T-cell (primary cell): ENCODE measurements around the gene ALOX5AP. TPM values are rescaled to one million over a fixed set of nuclear protein-coding genes. Genes with fewer than 3 reads are reported as not detected.

Experiments used
- ATAC-seq, 4 experiments: fragments of 200-7000 bp in 3 of 4; fragments of 150-1000 bp in 1 of 4; cut with Tn5 transposase; replicated peaks in 1 of 4; 1 replicate in 3 of 4; 2 replicates in 1 of 4; pipeline ENCODE4 v1.10.0; 2021; ENCODE audit warnings: moderate library complexity in 3 of 4, mild to moderate bottlenecking in 2 of 4, moderate number of reproducible peaks in 1 of 4
- CTCF ChIA-PET, 2 donors: fragments of 300-600 bp; sonication (Branson Sonifier 250); formaldehyde crosslinking; loops; one replicate each; lab custom pipeline; 2022; ENCODE audit warnings: antibody characterized with exemption in 2 of 2; lab: Charles Lee
- POLR2A ChIA-PET, 2 donors: fragments of 300-600 bp; sonication (Branson Sonifier 250); formaldehyde crosslinking; loops; one replicate each; lab custom pipeline; 2022; ENCODE audit warnings: antibody characterized with exemption in 2 of 2; lab: Charles Lee
- DNase-seq, 35 experiments: peaks; one replicate each; pipeline versions ENCODE4 v3.0.0 to v3.0.0-alpha.2; 2013 to 2023
- H3K27ac ChIP-seq: one replicate; pipeline ENCODE4 v1.5.1; 2013; ENCODE audit warnings: low read length
- H3K27me3 ChIP-seq, 2 experiments: replicated peaks in 1 of 2; 1 replicate in 1 of 2; 2 replicates in 1 of 2; pipeline versions ENCODE4 v1.6.1 to v1.7.0; 2013; ENCODE audit warnings: low read length in 1 of 2, mixed read lengths in 1 of 2; ENCODE audit not compliant: control insufficient read depth in 2 of 2, insufficient read depth in 2 of 2; ENCODE audit errors: extremely low read depth in 1 of 2
- H3K36me3 ChIP-seq, 2 donors: 1 replicate in 1 of 2; 2 replicates in 1 of 2; pipeline versions ENCODE4 v1.6.1 to v1.7.0; 2013; ENCODE audit warnings: low read length in 1 of 2; ENCODE audit not compliant: control insufficient read depth in 2 of 2, insufficient read depth in 1 of 2; ENCODE audit errors: extremely low read depth in 1 of 2
- H3K4me1 ChIP-seq, 2 experiments: 1 replicate in 1 of 2; 2 replicates in 1 of 2; pipeline versions ENCODE4 v1.6.1 to v1.7.0; 2013; ENCODE audit warnings: low read length in 2 of 2, mixed read lengths in 1 of 2; ENCODE audit not compliant: insufficient read depth in 2 of 2, control insufficient read depth in 1 of 2; ENCODE audit errors: extremely low read depth in 1 of 2
- H3K4me3 ChIP-seq, 2 donors: 1 replicate in 1 of 2; 2 replicates in 1 of 2; pipeline versions ENCODE4 v1.5.1 to v1.7.0; 2013; ENCODE audit warnings: mild to moderate bottlenecking in 2 of 2, low read length in 1 of 2, moderate library complexity in 1 of 2; ENCODE audit not compliant: control insufficient read depth in 1 of 2; ENCODE audit errors: extremely low read depth in 1 of 2
- H3K9me3 ChIP-seq: 2 replicates; pipeline ENCODE4 v1.7.0; 2013
- H3K27ac Mint-ChIP-seq, 2 donors: one replicate each; pipeline ENCODE4 v1.8.0; 2020 to 2021; ENCODE audit warnings: mild to moderate bottlenecking in 2 of 2, mixed read lengths in 2 of 2
- H3K27me3 Mint-ChIP-seq, 2 donors: one replicate each; pipeline ENCODE4 v1.8.0; 2021 to 2022; ENCODE audit warnings: mixed read lengths in 2 of 2
- H3K36me3 Mint-ChIP-seq: one replicate; pipeline ENCODE4 v1.8.0; 2021; ENCODE audit warnings: mixed read lengths
- H3K4me1 Mint-ChIP-seq, 3 donors: one replicate each; pipeline ENCODE4 v1.8.0; 2020 to 2022; ENCODE audit warnings: mixed read lengths in 3 of 3, mild to moderate bottlenecking in 1 of 3
- H3K4me3 Mint-ChIP-seq, 3 donors: one replicate each; pipeline ENCODE4 v1.8.0; 2020 to 2022; ENCODE audit warnings: mild to moderate bottlenecking in 3 of 3, mixed read lengths in 3 of 3, moderate library complexity in 3 of 3
- H3K9me3 Mint-ChIP-seq, 3 donors: one replicate each; pipeline ENCODE4 v1.8.0; 2020 to 2022; ENCODE audit warnings: mixed read lengths in 3 of 3
- WGBS: methylation state at CpG from one replicate; pipeline ENCODE4 v1.1.5; 2013; ENCODE audit warnings: missing lambda C conversion rate; ENCODE audit not compliant: insufficient coverage; 5-methylcytosine and 5-hydroxymethylcytosine counted together
- total RNA-seq, 35 experiments: library from RNA in 6 of 35; stranded (reverse) in 6 of 35; fragments of 120-200 nt in 1 of 35; gene quantifications; one replicate each; pipeline versions ENCODE4 v1.2.1 to v1.2.4 and lab custom pipeline; 2013 to 2026

The ALOX5AP gene
- total RNA-seq, 5 donors from 2014 or later (not counting 1 experiment from before 2014, with no cell fraction given): 24.2 to 64.9 (median 50.8) TPM

GRCh38 chr13:30762643-30763042 lies 27.3 kb downstream of the ALOX5AP start:
- ChIA-PET CTCF (no interaction called here), POLR2A (no interaction called here)
- Mint-ChIP-seq H3K27ac (no peak overlapping the region), H3K36me3 (peaks cover 66% of the 10 kb centered on the region), H3K4me3 (no peak overlapping the region), H3K9me3 (no peaks in the 10 kb centered on the region), H3K4me1 (peaks cover 7 to 13% (median 8%) of the 10 kb centered on the region in 3 donors), H3K27me3 (no peaks in the 10 kb centered on the region)
- Histone ChIP-seq H3K27ac (no peak overlapping the region), H3K27me3 (no peaks in the 10 kb centered on the region), H3K9me3 (no peaks in the 10 kb centered on the region), H3K4me1 (peaks cover 0 to 5% of the 10 kb centered on the region in 2 experiments), H3K36me3 (peaks cover 5 to 37% of the 10 kb centered on the region in 2 donors), H3K4me3 (no peak overlapping the region)
- WGBS: 100% methylated on average over 3 of the region's 4 CpGs
- DNase-seq: no peak
- ATAC-seq: no peak

- no peaks in the 10 kb centered on the region for H3K9me3 Mint-ChIP-seq
- H3K36me3 Mint-ChIP-seq: peaks cover 59% of the 10 kb centered on the region
- ATAC-seq (no peak), DNase-seq (no peak)
- no peak overlapping the region for H3K4me3 Mint-ChIP-seq
- no peaks in the 10 kb centered on the region for H3K27me3 Mint-ChIP-seq
- Histone ChIP-seq H3K9me3 (no peaks in the 10 kb centered on the region), H3K36me3 (peaks cover 5 to 32% of the 10 kb centered on the region in 2 donors), H3K4me3 (no peak overlapping the region), H3K27ac (no peak overlapping the region), H3K4me1 (peaks cover 0 to 5% of the 10 kb centered on the region in 2 experiments), H3K27me3 (no peaks in the 10 kb centered on the region)
- peaks cover 7 to 16% (median 11%) of the 10 kb centered on the region in 3 donors for H3K4me1 Mint-ChIP-seq
- WGBS: 98% methylated on average over 6 of the region's 8 CpGs
- no peak overlapping the region for H3K27ac Mint-ChIP-seq
- ChIA-PET POLR2A (no interaction called here), CTCF (no interaction called here)
Observed at GRCh38 chr13:30763786-30764413, 28.6 kb downstream of the ALOX5AP start.

GRCh38 chr13:30766231-30766630 lies 30.9 kb downstream of the ALOX5AP start:
- DNase-seq (no peak), ATAC-seq (no peak)
- Mint-ChIP-seq H3K27ac (peak overlapping the region; percentile 49 to 77), H3K36me3 (peaks cover 57% of the 10 kb centered on the region), H3K9me3 (no peaks in the 10 kb centered on the region), H3K4me1 (peaks cover 7 to 16% (median 11%) of the 10 kb centered on the region in 3 donors), H3K4me3 (no peak overlapping the region), H3K27me3 (no peaks in the 10 kb centered on the region)
- no peak overlapping the region for H3K27ac ChIP-seq
- CTCF ChIA-PET: no interaction called here
- H3K9me3 ChIP-seq: no peaks in the 10 kb centered on the region
- peaks cover 0 to 23% of the 10 kb centered on the region in 2 donors for H3K36me3 ChIP-seq
- POLR2A ChIA-PET: no interaction called here
- WGBS: 93% methylated on average over 2 of the region's 2 CpGs
- H3K4me1 ChIP-seq: peaks cover 0 to 5% of the 10 kb centered on the region in 2 experiments
- no peaks in the 10 kb centered on the region for H3K27me3 ChIP-seq
- no peak overlapping the region for H3K4me3 ChIP-seq

GRCh38 chr13:30770929-30771328 lies 35.6 kb downstream of the ALOX5AP start:
- POLR2A ChIA-PET: interaction anchor here in 1 of 2 donors (0.6 kb wide), 2 partner anchors 373 to 723 kb away, joined by 4 to 6 read pairs; no protein-coding TSS in a partner anchor

GRCh38 chr13:30773561-30773960 lies 38.2 kb downstream of the ALOX5AP start:
- no peaks in the 10 kb centered on the region for H3K27me3 ChIP-seq
- ChIA-PET CTCF (interaction anchor here in 1 of 2 donors (1.2 kb wide), 1 partner anchor 34 kb away, joined by 3 read pairs; no protein-coding TSS in a partner anchor), POLR2A (no interaction called here)
- ATAC-seq (no peak), DNase-seq (no peak)
- peak overlapping the region; percentile 87 for H3K27ac Mint-ChIP-seq
- peaks cover 34% of the 10 kb centered on the region for H3K36me3 Mint-ChIP-seq
- peaks cover 0 to 20% of the 10 kb centered on the region in 2 experiments for H3K4me1 ChIP-seq
- no peaks in the 10 kb centered on the region for H3K9me3 ChIP-seq
- peak overlapping the region; percentile 80 for H3K27ac ChIP-seq
- H3K36me3 ChIP-seq: no peaks in the 10 kb centered on the region
- H3K9me3 Mint-ChIP-seq: peaks cover 0 to 6% (median 0%) of the 10 kb centered on the region in 3 donors
- peak overlapping the region in 2 of 3 donors; percentile 32 to 42 for H3K4me3 Mint-ChIP-seq
- H3K27me3 Mint-ChIP-seq: no peaks in the 10 kb centered on the region
- H3K4me3 ChIP-seq: no peak overlapping the region
- peaks cover 13 to 39% (median 33%) of the 10 kb centered on the region in 3 donors for H3K4me1 Mint-ChIP-seq

More at GRCh38 chr13:30770929-30771328, 35.6 kb downstream of the ALOX5AP start:
- ATAC-seq: no peak
- no peak overlapping the region for H3K27ac ChIP-seq
- H3K27ac Mint-ChIP-seq: no peak overlapping the region
- H3K4me1 ChIP-seq: peaks cover 0 to 25% of the 10 kb centered on the region in 2 experiments
- H3K9me3 Mint-ChIP-seq: peaks cover 0 to 6% (median 0%) of the 10 kb centered on the region in 3 donors
- H3K4me3 Mint-ChIP-seq: no peak overlapping the region
- peaks cover 13 to 49% (median 42%) of the 10 kb centered on the region in 3 donors for H3K4me1 Mint-ChIP-seq
- WGBS: no CpG with 5 or more reads among the region's 4 CpGs
- no peak overlapping the region for H3K4me3 ChIP-seq
- H3K27me3 Mint-ChIP-seq: no peaks in the 10 kb centered on the region
- CTCF ChIA-PET: no interaction called here
- H3K27me3 ChIP-seq: no peaks in the 10 kb centered on the region
- peaks cover 29% of the 10 kb centered on the region for H3K36me3 Mint-ChIP-seq
- DNase-seq: no peak
- no peaks in the 10 kb centered on the region for H3K9me3 ChIP-seq
- H3K36me3 ChIP-seq: no peaks in the 10 kb centered on the region

GRCh38 chr13:30774214-30774730 lies 38.9 kb downstream of the ALOX5AP start:
- peaks cover 0 to 6% (median 0%) of the 10 kb centered on the region in 3 donors for H3K9me3 Mint-ChIP-seq
- H3K36me3 Mint-ChIP-seq: peaks cover 28% of the 10 kb centered on the region
- POLR2A ChIA-PET: interaction anchor here in 1 of 2 donors (0.6 kb wide), 1 partner anchor 974 kb away, joined by 3 read pairs; no protein-coding TSS in a partner anchor
- peaks cover 13 to 39% (median 33%) of the 10 kb centered on the region in 3 donors for H3K4me1 Mint-ChIP-seq
- WGBS: 44% methylated on average over 6 of the region's 8 CpGs
- DNase-seq (peak in 16 of 35 experiments; percentile 5 to 61 (median 16)), ATAC-seq (peak; percentile 65 to 83 (median 69))
- Histone ChIP-seq H3K27me3 (no peaks in the 10 kb centered on the region), H3K9me3 (no peaks in the 10 kb centered on the region), H3K4me3 (peak overlapping the region in 1 of 2 donors; percentile 23), H3K36me3 (no peaks in the 10 kb centered on the region), H3K4me1 (peaks cover 0 to 20% of the 10 kb centered on the region in 2 experiments), H3K27ac (peak overlapping the region; percentile 80)
- H3K27ac Mint-ChIP-seq: peak overlapping the region; percentile 87
- peak overlapping the region; percentile 32 to 55 (median 42) for H3K4me3 Mint-ChIP-seq
- no peaks in the 10 kb centered on the region for H3K27me3 Mint-ChIP-seq
- CTCF ChIA-PET: interaction anchor here in 1 of 2 donors (0.6 to 1.2 kb wide), 3 partner anchors 35 to 467 kb away, joined by 3 to 4 read pairs (median 3); partner anchors contain the start of gene KATNAL1
